Activated CD8-positive, alpha-beta memory T cell treated with anti-CD3 and anti-CD28 coated beads for 1 hour (primary cell): ENCODE results near the gene KRT4.

Experiments used
- DNase-seq, 2 donors: peaks; one replicate each; pipeline ENCODE4 v3.0.0-alpha.2; 2020; ENCODE audit warnings: low read depth in 1 of 2; ENCODE audit errors: extremely low read depth in 1 of 2

The KRT4 gene

DNA sequence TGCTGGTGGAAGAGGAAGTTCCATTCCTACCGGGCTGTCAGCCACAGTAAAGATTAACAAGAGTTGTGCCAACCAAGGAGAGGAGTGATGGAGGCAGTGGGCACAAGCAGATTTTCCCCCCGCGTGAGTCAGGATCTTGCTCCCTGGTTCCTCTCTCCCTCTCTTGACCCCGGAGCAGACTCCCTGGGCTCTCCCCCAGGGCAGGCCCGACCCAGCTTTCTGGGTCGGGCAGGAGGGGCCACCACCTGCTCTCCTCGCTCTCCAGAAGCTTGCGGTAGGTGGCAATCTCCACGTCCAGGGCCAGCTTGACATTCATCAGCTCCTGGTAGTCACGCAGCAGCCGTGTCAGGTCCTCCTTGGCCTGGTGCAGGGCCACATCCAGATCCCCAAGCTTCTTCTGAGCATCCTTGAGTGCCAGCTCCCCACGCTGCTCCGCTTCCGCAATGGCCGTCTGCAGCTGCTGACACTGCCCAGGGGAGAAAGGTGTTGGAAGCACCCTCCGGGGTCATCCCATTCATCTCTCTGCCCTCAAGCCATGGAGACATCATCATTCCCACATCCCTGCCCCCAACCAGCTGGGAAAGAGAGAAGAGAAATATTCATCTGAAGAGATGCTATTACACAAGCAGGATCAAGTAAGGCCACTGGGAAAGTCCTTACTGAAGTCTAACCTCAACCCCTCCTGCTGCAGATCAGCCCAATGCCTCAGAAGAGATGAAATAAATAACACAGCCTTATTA is 9.0 kb upstream of the KRT4 start:
- DNase-seq = no peak

DNA sequence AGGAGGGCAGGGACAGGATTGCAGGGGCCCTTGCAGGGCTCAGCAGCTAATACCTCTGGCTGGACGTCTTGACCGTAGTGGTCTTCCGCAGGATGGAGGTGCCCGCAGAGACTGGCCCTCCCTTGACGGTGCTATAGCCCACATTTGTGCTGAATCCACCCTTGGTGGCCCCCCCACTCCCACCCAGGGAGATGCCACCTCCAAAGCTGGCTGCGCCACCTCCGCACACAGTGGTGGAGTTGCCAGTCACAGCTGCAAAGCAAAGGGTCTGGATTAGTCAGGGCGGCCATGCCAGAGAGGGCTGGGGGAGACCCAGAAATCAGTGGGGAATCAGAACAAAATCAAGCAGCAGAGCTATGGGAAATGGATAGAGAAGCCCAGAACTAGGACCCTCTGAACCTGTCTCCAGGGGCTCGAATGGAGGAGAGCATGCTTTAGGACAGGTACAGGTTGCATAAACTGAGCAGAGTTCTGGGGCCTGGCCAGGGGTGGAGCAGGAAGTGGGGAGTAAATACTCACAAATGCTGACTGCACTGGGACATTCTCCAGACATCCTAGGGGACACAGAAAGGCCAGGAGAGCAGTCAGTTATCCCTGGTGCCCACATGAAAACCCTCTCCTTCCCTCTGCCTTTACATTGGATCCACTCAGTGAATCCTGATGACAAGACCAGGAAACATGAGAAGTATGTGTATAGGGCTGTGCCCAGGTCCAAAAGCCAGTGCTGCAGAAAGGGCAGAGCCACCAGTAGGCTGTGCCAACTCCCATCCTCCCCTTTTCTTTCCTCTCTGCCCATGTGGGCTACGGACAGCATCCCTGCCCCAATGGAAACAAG is 8.1 kb upstream of the KRT4 start:
- DNase-seq = no peak

DNA sequence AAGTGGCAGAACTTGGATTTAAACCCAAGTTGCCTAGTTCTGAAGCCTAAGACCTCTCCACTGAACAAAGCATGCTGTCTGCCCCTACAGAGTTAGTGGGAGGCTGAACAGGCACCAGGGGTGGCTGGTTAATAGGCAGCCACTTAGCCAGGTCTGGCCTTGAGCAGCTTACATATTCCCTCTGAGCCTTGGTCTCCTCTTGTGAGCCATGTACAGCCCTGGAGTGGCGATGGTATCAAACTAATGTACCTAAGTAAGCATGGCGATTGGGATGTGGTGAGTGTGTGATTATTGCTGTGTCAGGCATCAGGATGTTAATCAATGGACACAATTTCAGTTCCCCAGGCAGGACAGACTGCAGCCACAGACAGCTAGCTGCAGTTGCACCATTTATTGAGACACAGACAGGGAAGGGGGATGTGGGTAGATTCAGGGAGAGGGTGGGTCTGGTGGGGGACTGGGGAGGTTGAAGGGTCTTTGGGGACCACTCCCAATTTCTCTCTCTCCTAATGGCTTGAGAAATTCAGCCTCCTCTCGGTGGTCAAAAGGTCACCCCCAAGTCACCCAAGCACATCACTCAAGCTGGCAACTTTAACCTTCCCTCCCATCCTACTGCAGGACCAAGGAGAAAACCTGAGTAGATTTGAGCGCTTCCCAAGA is 7.3 kb upstream of the KRT4 start:
- no peak for DNase-seq

DNA sequence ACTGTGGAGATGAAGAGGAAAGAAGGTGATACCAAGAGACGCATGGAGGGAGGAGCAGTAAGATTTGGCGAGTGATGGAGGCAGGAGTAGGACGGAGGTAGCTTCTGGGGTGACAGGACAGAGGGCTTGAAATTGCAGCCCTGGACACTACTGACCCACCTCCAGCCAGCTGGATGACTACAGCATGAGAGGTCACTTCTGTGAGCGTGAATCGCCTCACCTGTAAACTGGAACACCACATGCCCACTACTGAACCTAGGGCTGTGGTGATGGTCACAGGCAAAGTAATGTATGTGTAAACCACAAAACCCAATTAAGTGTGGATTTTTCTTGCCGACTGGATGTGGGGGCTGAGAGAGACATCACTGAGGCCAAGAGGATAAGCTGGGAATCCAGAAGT is 6.6 kb upstream of the KRT4 start:
- no peak for DNase-seq

DNA sequence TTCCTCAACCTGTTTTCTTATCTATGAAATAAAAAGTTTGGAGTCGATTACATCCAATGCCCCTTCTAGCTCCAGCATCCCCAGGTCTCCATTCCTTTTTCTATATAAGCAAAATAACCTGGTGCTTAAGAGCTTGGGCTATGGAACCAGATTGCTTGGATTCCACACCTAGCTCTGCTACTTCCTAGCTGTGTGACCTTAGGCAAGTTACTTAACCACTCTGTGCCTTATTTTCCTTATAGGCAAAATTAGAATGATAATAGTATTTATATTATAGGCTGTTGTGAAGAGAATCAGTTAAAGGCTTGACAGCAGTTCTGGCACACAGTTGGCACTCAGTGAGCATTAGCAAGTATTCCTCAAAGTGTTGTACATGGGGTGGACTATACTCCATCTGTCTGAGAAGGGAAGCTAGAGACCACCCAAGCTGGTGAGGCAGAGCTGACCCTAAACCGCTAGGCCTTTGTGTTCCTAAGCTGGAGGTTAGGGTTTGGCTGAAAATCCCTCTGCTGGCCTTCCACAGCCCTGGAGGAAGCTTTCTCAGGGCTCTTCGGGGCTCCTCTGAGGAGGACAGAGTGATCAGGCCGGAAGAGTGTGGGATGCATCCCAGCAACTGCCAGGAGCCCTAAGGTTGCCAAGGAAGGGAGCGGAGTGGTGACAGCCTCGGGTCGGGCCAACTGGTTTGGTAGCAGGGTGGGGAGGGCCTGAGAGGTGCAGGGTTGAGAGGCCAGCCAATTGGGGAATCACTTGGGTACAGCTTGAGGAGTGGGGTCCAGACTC is 6.0 kb upstream of the KRT4 start:
- DNase-seq = no peak

DNA sequence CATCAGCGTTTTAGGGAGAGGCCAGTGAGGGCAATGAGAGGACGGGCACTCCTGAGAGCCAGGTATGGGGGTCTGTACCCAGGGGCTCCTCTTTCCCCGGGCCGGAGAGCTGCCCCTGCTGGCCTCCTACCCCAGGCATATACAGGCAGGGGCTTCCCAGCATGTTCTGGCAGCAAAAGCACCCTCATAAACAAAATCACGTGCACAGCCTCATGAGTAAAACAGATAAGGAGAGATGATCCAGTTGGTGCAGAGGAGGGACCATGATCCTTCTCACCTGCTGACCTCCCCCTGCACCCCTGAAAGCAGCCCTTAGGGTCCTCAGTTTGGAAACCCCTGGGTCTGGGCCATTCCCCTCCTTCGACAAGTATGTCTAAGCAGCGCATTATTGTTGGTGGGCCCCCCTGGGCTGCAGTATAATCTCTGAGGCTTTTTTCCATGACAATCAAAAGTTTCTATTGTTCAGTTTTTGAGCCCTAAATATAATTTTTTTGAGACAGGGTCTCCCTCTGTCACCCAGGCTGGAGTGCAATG is 5.0 kb upstream of the KRT4 start:
- DNase-seq = no peak

DNA sequence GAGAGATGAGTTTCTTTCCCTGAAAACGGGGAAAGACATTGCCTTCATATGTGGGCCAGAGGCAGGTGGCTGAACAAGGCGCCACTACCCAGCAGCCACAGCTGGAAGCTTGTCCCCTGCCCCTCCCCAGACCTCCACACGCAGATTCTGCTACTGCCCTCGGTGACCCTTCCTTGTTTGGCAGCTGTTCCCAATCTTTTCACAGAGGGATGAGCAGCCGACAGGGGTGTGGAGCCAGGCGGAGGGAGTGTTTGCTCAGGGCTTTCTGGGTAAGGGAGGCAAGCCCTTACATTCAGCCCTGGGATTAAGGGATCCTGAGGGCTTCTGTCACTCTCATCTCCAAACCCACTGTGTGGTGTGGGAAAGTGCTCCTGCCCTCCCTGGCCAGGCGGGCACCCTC is 4.5 kb upstream of the KRT4 start:
- DNase-seq = no peak

DNA sequence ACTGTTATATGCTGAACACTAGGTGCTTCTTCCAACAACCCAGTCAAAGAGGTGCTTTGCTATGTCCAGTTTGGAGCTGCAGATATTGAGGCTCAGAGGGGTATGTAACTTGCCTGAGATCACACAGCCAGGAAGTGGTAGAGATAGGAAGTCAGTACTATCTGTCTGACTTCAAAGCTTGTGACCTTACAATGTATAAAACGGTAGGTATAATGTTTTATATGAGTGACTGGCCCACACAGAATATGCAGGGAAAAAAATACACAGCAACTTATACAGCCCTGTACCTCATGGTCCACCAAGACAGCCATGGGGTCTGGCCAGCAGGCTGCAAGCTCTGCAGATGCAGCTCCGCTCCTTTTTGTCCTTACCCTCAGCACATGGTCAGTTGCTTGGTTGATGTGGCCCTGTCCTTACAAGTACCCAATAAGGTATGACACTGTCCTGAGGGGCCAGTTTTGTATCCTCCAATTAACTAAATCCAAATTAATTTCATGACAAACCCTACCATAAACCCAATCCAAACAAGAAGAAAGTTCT is 3.9 kb upstream of the KRT4 start:
- no peak for DNase-seq

DNA sequence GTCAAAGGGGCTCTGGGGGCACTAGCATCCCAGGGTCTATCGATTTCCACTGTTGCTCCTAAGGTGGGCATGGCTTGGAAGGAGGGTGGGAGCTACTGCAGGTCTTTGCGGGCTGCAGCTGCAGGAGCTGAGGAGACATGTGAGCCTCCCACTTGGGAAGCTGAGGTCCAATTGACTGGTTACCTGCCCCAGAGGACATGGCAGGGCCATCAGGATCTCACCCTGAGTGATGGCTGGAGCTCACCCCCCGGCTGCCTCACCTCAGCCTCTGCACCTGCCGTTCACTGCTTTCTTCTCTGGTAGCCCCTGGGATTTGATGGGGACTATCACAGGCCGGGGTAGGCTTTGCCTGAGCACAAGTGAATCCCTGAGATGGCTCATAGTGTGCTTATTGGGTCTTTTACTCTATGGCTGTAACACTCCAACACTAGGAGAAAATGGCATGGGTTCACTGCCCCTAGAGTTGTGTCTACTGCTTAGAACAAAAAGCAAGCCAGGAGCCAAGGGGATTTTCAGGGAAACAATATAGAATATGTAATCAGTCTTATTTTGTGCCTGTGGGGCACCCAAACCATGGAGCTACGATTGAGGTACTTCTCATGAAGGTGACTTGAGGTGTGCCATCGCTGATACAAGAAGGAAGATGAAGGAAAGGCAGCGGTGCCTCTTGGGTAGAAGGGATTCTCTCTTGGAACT is 3.2 kb upstream of the KRT4 start:
- no peak for DNase-seq

DNA sequence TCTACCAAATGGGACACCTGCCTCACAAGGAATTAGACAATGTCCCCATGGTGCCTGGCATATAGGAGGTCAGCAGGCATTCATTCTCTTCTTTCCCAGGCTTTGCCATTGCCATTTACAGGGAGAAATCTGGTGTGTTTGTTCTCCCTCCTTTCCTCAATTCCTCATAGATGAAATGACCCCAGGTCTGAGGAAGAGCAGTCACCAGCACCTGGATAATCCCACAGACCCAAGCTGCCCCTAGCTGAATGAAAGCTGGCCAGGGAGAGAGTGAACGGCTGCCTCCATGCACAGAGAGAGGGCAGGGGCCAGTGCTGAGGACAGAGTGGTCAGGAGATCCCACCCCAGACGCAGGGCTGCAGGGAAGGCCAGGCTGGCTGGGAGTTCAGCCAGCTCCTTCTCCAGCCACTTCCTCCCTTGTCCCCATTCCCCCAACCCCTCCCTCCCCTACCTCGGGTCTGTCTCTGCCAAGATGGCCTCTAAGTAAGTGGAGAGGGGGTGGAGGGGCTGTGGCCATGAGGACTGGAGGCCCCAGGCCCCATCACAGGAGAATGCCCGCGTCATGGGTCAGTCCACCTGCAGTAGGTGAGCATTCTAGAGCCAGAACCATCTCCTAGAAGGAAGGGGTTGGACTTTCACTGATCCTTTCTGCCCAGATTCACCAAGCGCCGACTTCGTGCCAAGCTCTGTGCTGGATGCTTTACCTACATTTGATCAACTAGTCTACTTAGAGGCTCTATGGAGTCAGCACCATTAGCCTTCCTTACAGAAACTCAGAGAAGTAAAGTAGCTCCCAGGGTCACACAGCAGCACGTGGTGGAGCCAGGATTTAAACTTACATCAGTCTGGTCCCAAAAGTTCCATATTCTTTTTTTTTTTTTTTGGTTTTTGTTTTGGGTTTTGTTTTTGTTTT is 2.0 kb upstream of the KRT4 start:
- DNase-seq = no peak

DNA sequence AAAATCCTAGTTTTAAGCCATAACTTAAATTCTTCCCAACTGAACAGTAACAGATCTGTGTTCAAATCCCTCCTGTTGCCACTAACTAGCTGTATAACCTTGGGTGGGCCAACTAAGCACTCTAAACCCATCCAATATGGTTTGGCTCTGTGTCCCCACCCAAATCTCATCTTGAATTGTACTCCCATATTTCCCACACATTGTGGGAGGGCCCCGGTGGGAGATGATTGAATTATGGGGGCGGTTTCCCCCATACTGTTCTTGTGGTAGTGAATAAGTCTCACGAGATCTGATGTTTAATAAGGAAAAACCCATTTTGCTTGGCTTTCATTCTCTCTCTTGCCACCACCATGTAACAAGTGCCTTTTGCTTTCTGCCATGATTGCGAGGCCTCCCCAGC is 1.2 kb upstream of the KRT4 start:
- no peak for DNase-seq

DNA sequence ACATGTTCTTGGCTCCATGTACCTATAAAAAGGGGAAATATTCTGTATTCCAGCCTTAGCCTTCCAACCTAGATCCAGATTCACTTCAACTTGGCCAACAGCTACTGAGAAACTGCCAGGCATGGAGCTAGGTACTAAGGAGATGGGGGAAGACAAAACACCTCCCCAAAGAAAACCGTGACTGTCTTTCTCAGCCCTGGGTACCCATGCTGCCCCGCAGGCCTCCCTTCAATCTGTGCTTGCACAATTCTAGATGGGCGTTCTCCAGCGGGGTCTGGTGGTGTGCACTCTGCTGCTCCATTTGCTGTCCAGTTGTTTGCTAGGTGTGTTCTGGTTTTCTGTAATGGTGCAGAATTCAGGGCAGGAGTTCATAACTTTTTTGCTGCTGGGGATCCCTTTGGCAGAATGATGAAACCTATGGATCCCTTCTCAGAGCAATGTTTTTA is 817 bp upstream of the KRT4 start:
- DNase-seq = no peak

DNA sequence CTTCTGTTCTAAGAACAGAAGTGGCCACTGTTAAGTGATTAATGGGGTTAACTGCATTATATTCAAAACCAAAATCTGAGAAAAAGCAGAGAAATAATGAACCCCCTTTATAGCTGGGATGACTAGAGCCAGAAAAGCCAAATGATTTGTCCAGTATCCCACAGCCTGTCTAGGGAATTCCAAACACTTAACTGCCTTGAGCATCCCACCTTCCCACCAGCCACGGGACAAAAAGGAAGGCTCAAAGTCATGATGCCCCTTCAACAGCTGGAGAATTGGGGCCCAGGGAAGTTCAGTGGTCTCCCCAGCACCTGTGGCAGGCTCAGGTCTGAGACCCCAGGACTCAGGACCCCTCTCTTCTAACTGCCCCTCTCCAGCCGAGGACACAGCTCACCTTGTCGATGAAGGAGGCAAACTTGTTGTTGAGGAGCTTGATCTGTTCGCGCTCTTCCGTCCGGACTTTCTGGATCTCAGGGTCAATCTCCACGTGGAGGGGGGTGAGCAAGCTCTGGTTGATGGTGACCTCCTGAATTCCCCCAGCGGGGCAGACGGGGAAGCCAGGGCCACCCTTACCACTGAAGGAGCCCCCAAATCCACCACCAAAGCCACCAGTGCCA is 605 bp downstream of the KRT4 start:
- no peak for DNase-seq

DNA sequence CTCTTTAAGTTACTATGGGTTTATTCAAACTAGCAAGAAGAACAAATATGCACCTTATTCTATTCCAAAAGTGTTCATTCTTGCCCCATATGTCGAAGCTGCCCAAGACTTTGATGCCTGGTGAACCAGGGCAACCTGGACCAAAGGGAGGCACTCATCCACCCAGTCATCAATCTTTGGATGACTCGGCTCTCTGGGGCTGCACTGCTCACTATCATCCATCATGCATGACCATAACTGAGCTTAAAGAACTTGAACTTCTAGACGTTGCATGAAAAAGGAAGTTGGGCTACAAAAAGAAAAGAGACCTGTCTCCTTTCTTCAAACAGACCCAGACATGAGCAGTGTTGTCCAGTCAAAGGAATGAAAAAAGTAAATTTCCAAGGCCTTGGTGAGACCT is 1.2 kb downstream of the KRT4 start:
- DNase-seq = no peak

DNA sequence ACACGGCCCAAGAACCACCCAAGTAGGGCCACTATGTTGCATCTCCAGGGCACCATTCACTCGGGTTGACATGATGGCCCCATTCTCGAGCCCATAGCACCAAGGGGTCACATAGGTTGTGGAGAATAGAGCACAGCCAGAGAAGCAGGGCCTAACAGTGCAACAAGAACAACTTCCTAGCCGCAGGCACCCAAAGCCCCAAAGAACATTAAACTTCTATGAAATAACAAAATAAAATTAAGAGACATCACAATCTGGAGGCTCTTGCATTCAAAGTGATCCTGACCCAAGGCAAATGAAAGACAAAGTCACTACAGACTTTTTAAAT is 1.9 kb downstream of the KRT4 start:
- no peak for DNase-seq

DNA sequence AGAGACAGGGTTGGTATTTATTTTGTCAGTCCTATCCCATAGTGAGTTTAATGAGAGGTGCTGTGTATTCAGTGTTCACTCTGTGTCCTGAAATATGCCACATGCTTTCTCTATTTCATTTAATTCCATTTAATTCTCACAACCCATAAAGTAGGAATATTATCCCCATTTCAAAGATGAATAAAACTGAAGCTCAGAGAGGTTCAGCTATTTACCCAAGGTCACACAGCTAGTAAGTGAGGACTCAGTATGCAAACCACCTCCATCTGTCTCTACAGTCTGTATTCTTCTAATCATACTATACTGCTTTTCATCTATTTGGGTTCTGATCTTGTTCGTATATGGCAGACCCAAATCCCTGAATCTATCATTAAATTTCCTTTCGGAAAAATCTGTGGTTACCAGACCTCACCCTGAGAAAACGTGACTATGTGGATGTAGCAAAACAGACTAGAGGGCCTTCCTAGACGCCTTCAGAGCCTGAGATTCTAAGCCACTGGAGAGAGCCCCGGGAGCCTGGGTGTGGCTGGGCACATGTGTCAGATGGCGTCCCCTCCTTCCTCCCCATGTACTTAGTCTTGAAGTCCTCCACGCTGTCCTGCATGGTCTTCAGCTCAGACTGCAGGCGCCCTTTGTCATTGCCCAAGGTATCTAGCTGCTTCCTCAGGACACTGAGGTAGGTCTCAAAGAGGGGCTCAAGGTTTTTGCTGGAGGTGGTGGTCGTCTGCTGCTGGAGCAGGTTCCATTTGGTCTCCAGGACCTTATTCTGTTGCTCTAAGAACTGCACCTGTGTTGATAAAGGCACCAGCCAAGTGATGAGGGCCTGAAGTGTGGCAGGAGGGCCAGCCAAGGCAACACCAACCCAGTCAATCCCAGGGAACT is 2.5 kb downstream of the KRT4 start:
- DNase-seq = no peak

DNA sequence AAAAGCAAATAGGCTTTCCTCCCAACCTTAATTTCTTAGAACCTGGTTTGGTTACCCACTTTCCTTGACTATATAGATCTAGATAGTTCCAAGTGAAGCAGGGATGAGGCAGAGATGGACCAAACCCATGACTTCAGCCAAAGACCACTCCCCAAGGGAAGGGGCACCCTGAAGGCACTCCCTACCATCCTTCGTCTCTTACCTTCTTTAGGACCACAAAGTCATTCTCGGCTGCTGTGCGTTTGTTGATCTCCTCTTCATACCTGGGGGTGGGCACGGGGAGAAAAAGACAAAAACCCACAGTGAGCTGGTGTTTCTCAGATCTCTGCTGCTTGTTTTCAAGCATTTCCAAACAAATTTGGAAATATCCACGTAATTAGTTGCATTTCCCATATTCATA is 3.4 kb downstream of the KRT4 start:
- DNase-seq = no peak

DNA sequence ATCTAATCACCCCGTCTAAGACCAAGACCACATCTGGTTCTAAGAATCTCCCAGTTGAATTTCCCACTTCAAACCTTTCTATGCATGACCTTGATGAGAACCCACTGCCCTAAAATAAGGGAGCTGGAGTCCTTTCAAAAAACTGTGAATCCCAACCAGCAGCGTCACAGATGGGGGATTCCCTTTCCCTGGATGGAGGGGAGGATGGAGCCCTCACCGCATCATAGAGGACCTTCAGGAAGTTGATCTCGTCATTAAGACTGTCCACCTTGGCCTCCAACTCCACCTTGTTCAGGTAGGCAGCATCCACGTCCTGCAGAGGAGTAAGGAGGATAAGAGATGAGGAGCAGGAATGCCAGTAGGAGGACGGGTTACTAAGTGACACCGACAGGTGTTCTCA is 4.8 kb downstream of the KRT4 start:
- no peak for DNase-seq
